NCI-H510A treated with DMSO at 0.1 percent for 48 hours (cell line): ENCODE data around the gene CYB5B.

Experiments
- DNase-seq: peaks from one replicate; lab custom pipeline; 2025; lab: John Stamatoyannopoulos, UW

The CYB5B gene, protein sequence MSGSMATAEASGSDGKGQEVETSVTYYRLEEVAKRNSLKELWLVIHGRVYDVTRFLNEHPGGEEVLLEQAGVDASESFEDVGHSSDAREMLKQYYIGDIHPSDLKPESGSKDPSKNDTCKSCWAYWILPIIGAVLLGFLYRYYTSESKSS

DNA sequence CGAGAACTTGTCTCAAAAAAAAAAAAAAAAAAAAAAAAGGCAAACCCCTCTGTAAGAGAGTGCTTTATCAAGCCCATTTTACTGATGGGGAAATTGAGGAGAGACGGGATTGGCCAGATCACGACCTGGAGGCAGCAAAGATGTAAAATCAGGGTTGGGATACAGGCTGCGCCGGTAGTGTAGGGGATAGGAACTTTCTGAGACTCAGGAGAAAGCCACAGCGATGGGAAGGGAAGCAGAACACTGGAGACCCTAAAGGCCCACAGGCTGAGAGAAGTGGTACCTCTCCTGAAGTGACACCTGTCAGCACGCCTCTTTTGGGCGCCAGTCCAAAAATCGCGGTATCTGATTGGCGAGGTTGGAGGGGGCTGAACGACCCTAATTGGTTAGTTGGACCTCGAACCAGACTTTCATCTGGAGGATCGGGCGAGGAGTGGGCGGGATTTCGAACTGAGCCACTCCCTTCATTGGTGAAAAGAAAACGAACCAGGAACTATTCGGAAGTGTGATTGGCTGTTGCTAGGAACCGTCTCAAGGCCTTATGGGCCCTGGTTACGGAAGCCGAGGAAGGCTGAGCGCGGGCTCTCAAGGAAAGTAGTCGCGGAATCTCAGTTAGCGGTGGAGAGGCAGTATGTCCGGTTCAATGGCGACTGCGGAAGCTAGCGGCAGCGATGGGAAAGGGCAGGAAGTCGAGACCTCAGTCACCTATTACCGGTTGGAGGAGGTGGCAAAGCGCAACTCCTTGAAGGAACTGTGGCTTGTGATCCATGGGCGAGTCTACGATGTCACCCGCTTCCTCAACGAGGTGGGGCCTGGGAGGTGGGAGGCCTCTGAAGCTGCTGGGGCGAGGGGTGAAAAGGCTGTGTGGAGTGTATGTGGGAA lies at the start of gene CYB5B:
CYB5B (plus strand) TSS at position 567 of the 882 bp plus-strand sequence; CDS start at position 632, 65 bp downstream.
- peak; percentile 96 for DNase-seq

DNA sequence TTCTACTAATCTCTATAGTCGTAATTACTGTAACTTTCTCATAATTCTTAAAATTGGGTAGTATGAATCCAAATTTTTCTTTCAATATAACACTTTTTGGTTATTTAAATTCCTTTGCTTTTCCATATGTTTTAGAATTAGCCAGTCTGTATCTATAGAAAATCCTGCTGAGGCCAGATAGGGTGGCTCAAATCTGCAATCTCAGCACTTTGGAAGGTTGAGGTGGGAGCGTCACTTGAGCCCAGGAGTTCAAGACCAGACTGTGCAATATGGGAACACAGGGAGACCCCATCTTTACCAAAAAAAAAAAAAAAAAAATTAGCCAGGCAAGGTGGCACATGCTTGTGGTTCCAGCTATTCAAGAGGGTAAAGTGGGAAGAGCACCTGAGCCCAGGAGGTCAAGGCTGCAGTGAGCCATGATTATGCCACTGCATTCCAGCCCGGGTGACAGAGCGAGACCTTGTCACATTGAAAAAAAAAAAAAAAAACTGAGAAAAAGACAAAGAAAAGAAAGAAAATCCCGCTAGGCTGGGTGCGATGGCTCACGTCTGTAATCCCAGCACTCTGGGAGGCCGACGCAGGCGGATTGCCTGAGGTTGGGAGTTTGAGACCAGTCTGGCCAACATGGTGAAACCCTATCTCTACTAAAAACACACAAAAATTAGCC lies 47.9 kb upstream of the CYB5B start:
- DNase-seq, result no peak

DNA sequence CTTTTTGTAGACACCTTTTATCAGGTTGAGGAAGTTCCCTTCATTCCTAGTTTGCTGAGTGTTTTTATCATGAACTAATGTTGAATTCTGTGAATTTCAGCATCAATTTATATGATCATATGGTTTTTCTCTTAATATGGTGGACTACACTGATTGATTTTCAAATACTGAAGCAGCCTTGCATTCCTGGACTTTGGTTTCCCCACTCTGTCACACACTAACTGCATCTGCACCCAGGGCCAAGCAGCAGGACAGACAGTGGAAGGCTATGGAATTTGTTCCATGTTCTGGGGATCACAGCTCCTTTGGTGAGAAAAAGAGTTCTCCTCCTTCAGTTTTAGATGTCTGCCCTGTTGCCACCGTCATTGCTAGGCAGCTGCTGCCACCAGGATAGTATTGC lies 46.4 kb upstream of the CYB5B start:
- DNase-seq, result no peak

- no peak for DNase-seq
Measured at GRCh38 chr16:69378760-69379159, 45.7 kb upstream of the CYB5B start.

DNA sequence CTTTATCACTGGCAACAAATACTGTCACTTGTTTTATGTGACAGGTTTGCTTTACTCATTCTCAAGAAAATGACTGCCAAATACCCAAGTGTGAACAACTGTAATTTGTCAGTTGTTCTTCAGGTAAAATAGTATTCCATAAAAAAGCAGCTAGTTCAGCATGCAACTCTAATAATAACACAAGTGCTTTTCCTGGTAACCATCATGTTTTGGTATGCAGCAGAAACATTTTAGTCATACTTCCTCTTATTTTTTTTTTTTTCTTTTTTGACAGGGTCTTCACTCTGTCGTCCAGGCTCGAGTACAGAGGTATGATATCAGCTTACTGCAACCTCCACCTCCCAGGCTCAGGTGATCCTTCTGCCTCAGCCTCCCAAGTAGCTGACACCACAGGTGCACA lies 43.2 kb upstream of the CYB5B start:
- DNase-seq, result no peak

DNA sequence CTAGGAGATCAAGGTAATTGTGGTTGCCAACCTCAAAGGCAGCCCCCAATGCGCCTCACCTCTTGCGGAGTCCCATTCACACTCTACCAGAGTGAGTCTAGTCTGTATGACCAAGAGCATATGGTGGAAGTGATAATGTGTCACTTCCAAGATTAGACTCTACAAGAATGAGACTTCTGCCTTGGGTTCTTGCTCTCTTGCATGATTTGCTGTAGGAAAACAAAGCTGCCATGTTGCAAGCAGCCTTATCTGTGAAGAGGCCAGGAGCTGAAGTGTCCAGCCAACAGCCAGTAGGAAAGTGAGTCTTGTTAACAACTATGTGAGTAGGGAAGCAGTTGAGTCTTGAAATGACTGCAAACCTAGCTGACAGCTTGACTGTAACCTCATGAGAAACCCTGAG lies 42.0 kb upstream of the CYB5B start:
- no peak for DNase-seq

DNA sequence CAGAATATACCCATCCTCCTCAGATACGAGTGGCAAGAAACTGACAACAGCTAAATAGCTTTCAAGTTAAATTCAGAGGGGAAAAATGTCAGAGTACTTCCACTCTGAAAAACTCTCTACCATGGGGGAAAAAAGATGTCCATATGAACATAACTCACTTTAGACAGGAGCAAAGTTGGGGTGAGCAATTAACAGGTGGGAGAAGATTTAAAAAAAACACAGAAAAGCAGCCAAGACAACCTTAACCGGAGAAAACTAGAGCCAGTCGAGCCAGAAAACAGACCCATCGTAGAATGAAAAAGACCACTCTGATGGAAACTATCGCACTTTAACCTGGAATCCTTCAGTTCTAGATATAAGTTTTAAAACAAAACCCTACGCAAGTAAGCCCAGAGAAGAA lies 39.4 kb upstream of the CYB5B start:
- DNase-seq, result no peak

DNA sequence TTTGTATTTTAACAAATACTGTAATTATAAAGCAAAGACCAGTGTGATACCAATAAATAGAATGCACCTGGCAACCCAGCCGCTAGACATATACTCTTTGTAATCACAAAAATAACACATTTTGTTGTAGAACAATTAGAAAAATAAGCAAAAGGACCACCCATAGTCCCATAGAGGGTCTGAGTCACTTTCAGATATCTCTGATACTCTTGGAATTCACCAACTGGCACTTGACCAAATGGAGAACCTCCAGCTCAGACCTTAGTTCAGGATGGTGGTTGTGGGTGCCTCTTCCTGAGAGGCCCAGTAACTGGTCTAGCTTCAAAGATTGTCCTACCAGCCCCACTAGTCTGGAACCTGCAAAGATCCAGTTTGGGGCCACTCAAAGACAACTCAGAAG lies 37.8 kb upstream of the CYB5B start:
- no peak for DNase-seq

DNA sequence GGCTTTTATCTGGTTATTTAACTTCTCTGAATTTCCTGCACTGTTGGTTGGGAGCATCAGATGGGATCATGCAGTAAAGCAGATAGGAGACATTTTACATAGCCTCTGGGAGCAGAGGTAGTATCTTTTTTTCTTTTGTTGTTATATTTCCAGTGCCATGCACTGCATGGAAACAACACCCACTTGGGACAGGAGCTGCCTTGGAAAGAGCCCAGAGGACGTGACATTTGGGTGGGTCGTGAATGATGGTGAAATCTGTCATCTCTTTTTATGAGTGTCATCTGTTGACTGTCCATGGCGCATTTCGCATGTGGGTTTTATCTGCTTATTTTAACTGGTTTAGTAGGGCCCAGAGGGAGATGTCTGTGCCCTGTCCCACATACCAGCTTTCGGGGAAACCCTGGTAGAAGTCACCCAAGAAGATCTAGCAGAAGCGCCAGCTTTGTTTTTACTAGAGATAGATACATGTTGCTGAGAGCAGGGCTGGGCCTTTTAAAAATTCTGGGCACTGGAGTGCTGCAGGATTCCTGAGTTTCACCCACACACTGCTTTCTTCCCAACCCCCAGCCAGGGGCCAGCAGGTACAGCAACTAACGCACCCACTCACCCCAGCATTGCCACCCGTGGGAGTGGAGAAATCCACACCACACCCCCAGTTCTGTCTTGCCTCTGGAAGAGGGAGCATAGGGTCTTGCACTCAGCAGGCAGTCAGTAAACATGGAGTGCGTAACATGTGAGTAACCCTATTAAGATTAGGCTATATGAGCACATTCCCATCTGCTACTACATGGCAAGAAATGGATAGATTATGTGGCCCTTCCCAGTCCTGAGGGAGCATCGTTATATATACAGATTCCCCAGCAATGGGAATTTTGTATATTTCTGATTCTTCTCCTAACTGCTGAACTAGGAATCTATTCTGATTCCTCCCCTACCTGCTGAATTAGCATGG lies 30.2 kb upstream of the CYB5B start:
- DNase-seq, result no peak

GRCh38 chr16:69395859-69396186 lies 28.6 kb upstream of the CYB5B start:
- no peak for DNase-seq

- peak; percentile 68 for DNase-seq
Measured at GRCh38 chr16:69396187-69397061, 28.0 kb upstream of the CYB5B start.

GRCh38 chr16:69397821-69398521 lies 26.4 kb upstream of the CYB5B start:
- no peak for DNase-seq

DNA sequence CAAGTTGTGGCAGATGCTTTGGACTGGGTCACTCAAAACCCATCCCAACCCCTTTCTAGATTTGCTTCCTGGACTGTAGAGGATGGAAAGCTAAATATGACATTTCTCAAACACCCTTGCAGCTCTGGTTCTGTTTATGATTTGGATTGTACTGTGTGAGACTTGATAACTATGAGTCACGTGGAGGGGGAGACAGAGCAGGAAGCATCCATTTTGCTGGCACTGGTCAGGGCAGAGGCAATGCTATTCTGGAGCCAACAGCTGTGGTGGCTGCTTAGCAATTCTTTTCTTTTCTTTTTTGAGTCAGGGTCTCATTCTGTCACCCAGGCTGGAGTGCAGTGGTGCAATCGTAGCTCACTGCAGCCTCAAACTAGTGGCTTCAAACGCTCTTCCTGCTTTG lies 25.1 kb upstream of the CYB5B start:
- no peak for DNase-seq

DNA sequence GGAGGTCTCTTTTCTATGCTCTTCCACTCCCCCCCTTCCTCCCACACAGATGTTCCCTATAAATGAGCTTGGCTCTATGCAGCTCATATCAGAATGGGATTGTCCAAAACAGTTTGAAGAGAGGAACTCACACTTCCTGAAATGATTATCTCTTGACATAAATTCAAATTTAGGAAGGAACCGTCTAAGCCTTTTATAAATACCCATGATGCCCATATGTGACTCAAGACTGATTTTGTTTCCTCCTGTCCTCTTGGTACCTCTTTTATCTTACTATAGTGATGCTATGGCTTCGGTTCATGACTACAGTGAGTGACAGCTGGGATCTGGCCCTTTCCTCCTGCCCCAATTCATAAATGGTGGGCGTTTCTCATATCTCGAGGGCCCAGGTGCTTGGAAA lies 22.0 kb upstream of the CYB5B start:
- DNase-seq, result no peak

- no peak for DNase-seq
Measured at GRCh38 chr16:69404275-69404805, 20.1 kb upstream of the CYB5B start.

- no peak for DNase-seq
Measured at GRCh38 chr16:69405326-69405725, 19.1 kb upstream of the CYB5B start.

- DNase-seq, result no peak
Measured at GRCh38 chr16:69405757-69406156, 18.7 kb upstream of the CYB5B start.

DNA sequence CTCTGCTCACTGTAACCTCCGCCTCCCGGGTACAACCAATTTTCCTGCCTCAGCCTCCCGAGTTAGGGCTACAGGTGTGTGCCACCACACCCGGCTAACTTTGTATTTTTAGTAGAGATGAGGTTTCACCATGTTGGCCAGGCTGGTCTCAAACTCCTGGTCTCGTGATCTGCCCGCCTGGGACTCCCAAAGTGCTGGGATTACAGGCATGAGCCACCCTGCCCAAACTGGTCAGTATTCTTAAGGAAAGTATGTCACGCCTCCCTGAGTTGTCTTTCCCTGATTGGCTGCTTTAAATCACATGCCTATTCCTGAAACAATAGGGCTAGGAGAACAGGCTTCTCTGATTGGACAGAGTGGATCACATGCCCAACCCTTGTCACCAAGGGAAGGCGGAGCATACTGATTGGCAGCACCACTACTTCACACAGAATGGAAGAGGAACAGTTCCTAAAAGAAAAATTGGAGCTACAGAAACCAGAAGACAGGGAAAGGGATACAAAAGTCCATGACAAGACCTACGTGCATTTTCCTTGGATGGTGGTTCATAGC lies 17.6 kb upstream of the CYB5B start:
- DNase-seq, result no peak

DNA sequence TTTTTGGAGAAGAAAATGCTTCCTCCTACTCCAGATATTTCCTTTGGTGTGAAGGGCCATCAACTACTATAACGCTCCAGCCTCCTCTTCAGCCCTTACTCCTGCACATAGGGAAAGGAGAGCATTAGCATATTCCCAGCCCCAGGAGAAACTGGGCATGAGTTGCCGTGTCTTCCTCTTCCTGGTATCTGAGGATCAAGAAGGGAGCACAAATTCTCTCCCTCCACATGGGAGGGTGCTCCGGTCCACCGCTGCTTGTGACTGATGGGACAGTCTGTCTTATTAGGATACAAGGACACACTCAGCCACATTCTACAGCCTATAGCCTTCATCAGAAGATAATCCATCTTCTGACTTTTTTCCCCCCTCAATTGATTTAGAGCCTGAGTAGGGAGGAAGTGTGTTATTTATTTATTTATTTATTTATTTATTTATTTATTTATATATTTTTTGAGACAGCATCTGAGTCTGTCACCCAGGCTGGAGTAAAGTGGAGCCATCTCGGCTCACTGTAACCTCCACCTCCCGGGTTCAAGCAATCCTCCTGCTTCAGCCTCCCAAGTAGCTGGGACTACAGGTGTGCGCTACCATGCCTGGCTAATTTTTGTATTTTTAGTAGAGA lies 16.6 kb upstream of the CYB5B start:
- no peak for DNase-seq
